Pancreas (tissue), 10 donors: ENCODE results near the gene ITPR2. TPM values are rescaled to one million over a fixed set of nuclear protein-coding genes. Genes with fewer than 3 reads are reported as not detected.
A peak's percentile ranks its signal among the peaks of the same experiment; 100 is the strongest.

ENCODE experiments used
- ATAC-seq, 4 donors: fragments of 200-7000 bp; cut with Tn5 transposase; one replicate each; pipeline versions ENCODE4 v1.8.0 to v1.9.1; 2020; ENCODE audit warnings: mild to moderate bottlenecking in 4 of 4, moderate library complexity in 4 of 4
- DNase-seq, 6 donors: peaks; one replicate each; pipeline ENCODE4 v3.0.0-alpha.2; 2020
- FAIRE-seq: peaks from 2 replicates; lab custom pipeline; 2012; peaks lifted over from hg19 to GRCh38; lab: Jason Lieb, UNC
- H3K27ac ChIP-seq, 4 donors: fragments of 200-600 bp; sonication (generic); 1 replicate in 3 of 4; 2 replicates in 1 of 4; pipeline versions ENCODE4 v1.5.0 to v1.8.0; 2020
- H3K27me3 ChIP-seq, 4 donors: fragments of 200-600 bp; one replicate each; pipeline ENCODE4 v1.8.0; 2021
- H3K36me3 ChIP-seq, 3 donors: fragments of 200-600 bp; sonication (generic) in 1 of 3; one replicate each; pipeline versions ENCODE4 v1.5.0 to v1.8.0; 2020 to 2021
- H3K4me1 ChIP-seq, 3 donors: fragments of 200-600 bp; one replicate each; pipeline ENCODE4 v1.8.0; 2021
- H3K4me3 ChIP-seq, 4 donors: fragments of 200-600 bp; sonication (generic) in 2 of 4; one replicate each; pipeline versions ENCODE4 v1.5.0 to v1.8.0; 2020 to 2021
- H3K9me3 ChIP-seq, 4 donors: fragments of 200-600 bp; one replicate each; pipeline ENCODE4 v1.8.0; 2021
- CTCF ChIP-seq, 4 donors: fragments of 200-600 bp; sonication (generic) in 3 of 4; IDR thresholded peaks; one replicate each; pipeline versions ENCODE4 v1.5.0 to v1.8.0; 2021; ENCODE audit warnings: antibody characterized with exemption in 4 of 4
- WGBS, 2 donors: extraction: QIAGEN DNeasy Blood & Tissue Kit; methylation state at CpG; one replicate each; pipeline ENCODE4 v1.1.7; 2013; 5-methylcytosine and 5-hydroxymethylcytosine counted together
- intact Hi-C, 3 donors: fragments of 100-400 bp; cut with DNase I; formaldehyde crosslinking; loops; one replicate each; pipeline versions ENCODE4 v1.11.1 to v1.14.2; 2022
- polyA plus RNA-seq, 2 donors: library from polyadenylated mRNA; stranded (reverse); fragments of 200-250 nt; gene quantifications; one replicate each; pipeline ENCODE4 v1.2.3, GENCODE V29; 2013
- total RNA-seq, 6 donors: library from RNA; stranded (reverse); fragmentation: NEBNext Ultra II Directional in 4 of 6; extraction: Animal tissue kit (Norgen Biotek cat#: 25700) in 4 of 6; gene quantifications; one replicate each; pipeline versions ENCODE4 v1.2.1 to v1.2.4, GENCODE V29; 2021 to 2023
- donor health status: healthy with polysubstance abuse.
- donor health status: DM: no; HTN: no; CAD: no; lungs with moderate emphysema.
- donor health status: DM: no; HTN: no; CAD: no.
- donor health status: control.
- donor health status: control.
- donor health status: Bipolar disorder and iron deficiency.
- donor health status: DM: yes; HTN: yes; CAD: no.
- donor health status: DM: no; HTN: no; CAD: no.
- donor health status: DM: no; HTN: no; CAD: no.
- donor health status: DM: yes; HTN: yes; CAD: no.

The ITPR2 gene
- total and polyA plus RNA-seq, 8 donors, result 3.3 to 51.8 (median 25.5) TPM

- H3K4me3 ChIP-seq, result no peak overlapping the region
- no peak for TF ChIP-seq CTCF (IDR thresholded peaks at IDR 0.05)
- intact Hi-C loops, result no loop called here
- FAIRE-seq (no peak), DNase-seq (no peak), ATAC-seq (no peak)
- no peaks in the 10 kb centered on the region for H3K4me1 ChIP-seq
- H3K9me3 ChIP-seq, result no peaks in the 10 kb centered on the region
- no peak overlapping the region for H3K27ac ChIP-seq
- H3K36me3 ChIP-seq, result peaks cover 0 to 13% (median 9%) of the 10 kb centered on the region in 3 donors
- H3K27me3 ChIP-seq, result no peaks in the 10 kb centered on the region
Observed at GRCh38 chr12:26654623-26655022, 178.4 kb downstream of the ITPR2 start.

- Histone ChIP-seq H3K4me3 (no peak overlapping the region), H3K27me3 (no peaks in the 10 kb centered on the region), H3K4me1 (no peaks in the 10 kb centered on the region), H3K27ac (no peak overlapping the region), H3K9me3 (no peaks in the 10 kb centered on the region), H3K36me3 (peaks cover 0 to 6% (median 3%) of the 10 kb centered on the region in 3 donors)
- peak; percentile 18 to 42 (median 38) for TF ChIP-seq CTCF (IDR thresholded peaks at IDR 0.05)
- DNase-seq (peak in 1 of 6 donors; percentile 51), FAIRE-seq (peak; percentile 77), ATAC-seq (peak in 3 of 4 donors; percentile 72 to 79 (median 75))
- 63% methylated on average over 7 of the region's 7 CpGs for WGBS, 2 donors
- intact Hi-C loops, result no loop called here
Observed at GRCh38 chr12:26651566-26652188, 181.3 kb downstream of the ITPR2 start.

- DNase-seq (no peak), ATAC-seq (no peak), FAIRE-seq (no peak)
- no peaks in the 10 kb centered on the region for H3K27me3 ChIP-seq
- H3K4me3 ChIP-seq, result no peak overlapping the region
- H3K36me3 ChIP-seq, result peaks cover 0 to 5% (median 0%) of the 10 kb centered on the region in 3 donors
- H3K4me1 ChIP-seq, result no peaks in the 10 kb centered on the region
- TF ChIP-seq CTCF (IDR thresholded peaks at IDR 0.05), result no peak
- H3K9me3 ChIP-seq, result no peaks in the 10 kb centered on the region
- intact Hi-C loops, result no loop called here
- no peak overlapping the region for H3K27ac ChIP-seq
Observed at GRCh38 chr12:26651036-26651435, 182.0 kb downstream of the ITPR2 start.

GRCh38 chr12:26648999-26649398, 184.0 kb downstream of the ITPR2 start:
- Histone ChIP-seq H3K36me3 (no peaks in the 10 kb centered on the region), H3K9me3 (no peaks in the 10 kb centered on the region), H3K4me3 (no peak overlapping the region), H3K27ac (no peak overlapping the region), H3K27me3 (no peaks in the 10 kb centered on the region), H3K4me1 (no peaks in the 10 kb centered on the region)
- ATAC-seq, result no peak
- no peak for TF ChIP-seq CTCF (IDR thresholded peaks at IDR 0.05)
- DNase-seq, result no peak
- WGBS, 2 donors, result 43 to 49% methylated on average over 1 of the region's 1 CpG
- no peak for FAIRE-seq
- intact Hi-C loops, result no loop called here

GRCh38 chr12:26648584-26648983, 184.4 kb downstream of the ITPR2 start:
- ATAC-seq (peak in 2 of 4 donors; percentile 45 to 76), FAIRE-seq (peak; percentile 45), DNase-seq (no peak)
- no peaks in the 10 kb centered on the region for H3K9me3 ChIP-seq
- intact Hi-C loops, result no loop called here
- no peaks in the 10 kb centered on the region for H3K4me1 ChIP-seq
- no peak overlapping the region for H3K27ac ChIP-seq
- no peak overlapping the region for H3K4me3 ChIP-seq
- WGBS, 2 donors, result 8 to 13% methylated on average over 1 of the region's 1 CpG
- no peaks in the 10 kb centered on the region for H3K27me3 ChIP-seq
- H3K36me3 ChIP-seq, result no peaks in the 10 kb centered on the region
- no peak for TF ChIP-seq CTCF (IDR thresholded peaks at IDR 0.05)
